ENCODE results near the gene IMPDH1. TPM values are rescaled to one million over a fixed set of nuclear protein-coding genes. Genes with fewer than 3 reads are reported as not detected.

The IMPDH1 gene
- total RNA-seq, 2 donors from 2014 or later, result 48.1 to 59.7 TPM

- Histone ChIP-seq H3K27ac (no peak overlapping the region), H3K9me3 (no peaks in the 10 kb centered on the region), H3K27me3 (replicated peaks; ENCODE audit: insufficient read depth) (no peaks in the 10 kb centered on the region), H3K4me3 (no peak overlapping the region), H3K36me3 (peaks cover 58% of the 10 kb centered on the region), H3K4me1 (ENCODE audit: control insufficient read depth in 1 of 2, low read depth in 2 of 2) (no peaks in the 10 kb centered on the region)
- no peak for TF ChIP-seq CTCF (IDR thresholded peaks at IDR 0.05)
- DNase-seq (ENCODE audit: low spot score) (no peak), ATAC-seq (ENCODE audit: insufficient number of reproducible peaks, low FRiP score, low read depth) (no peak)
Measured at GRCh38 chr7:128395748-128396147, 14.0 kb downstream of the IMPDH1 start.

DNA sequence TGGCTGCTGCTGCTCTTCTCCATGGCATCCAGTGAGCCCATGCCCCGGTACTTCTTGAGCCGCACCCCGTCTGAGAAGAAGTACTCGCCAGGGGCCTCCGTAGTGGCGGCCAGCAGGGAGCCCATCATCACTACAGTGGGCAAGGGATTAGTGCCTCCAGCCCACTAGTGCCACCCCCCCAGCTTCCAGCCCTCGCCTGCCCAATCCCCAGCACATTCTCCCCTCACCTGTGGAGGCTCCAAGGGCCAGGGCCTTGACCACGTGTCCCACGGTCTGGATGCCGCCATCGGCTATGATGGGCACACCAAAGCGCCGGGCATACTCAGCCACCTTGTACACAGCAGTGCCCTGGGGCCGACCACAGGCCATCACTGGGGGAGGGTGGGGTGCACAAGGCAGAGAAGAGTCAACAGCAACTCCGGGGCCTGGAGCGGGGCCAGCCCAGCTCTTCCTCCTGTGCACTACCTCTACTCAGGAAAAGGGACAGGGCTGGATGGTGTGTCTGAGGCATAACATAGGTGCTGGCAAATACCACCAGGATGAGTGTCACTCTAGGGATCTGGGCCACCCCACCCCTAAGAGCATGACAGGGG lies 14.8 kb downstream of the IMPDH1 start:
- H3K27ac ChIP-seq, result no peak overlapping the region
- ATAC-seq (ENCODE audit: insufficient number of reproducible peaks, low FRiP score, low read depth) (no peak), DNase-seq (ENCODE audit: low spot score) (no peak)
- H3K27me3 ChIP-seq (replicated peaks; ENCODE audit: insufficient read depth), result no peaks in the 10 kb centered on the region
- H3K9me3 ChIP-seq, result no peaks in the 10 kb centered on the region
- no peaks in the 10 kb centered on the region for H3K4me1 ChIP-seq (ENCODE audit: control insufficient read depth in 1 of 2, low read depth in 2 of 2)
- no peak for TF ChIP-seq CTCF (IDR thresholded peaks at IDR 0.05)
- peaks cover 51% of the 10 kb centered on the region for H3K36me3 ChIP-seq
- H3K4me3 ChIP-seq, result no peak overlapping the region

DNA sequence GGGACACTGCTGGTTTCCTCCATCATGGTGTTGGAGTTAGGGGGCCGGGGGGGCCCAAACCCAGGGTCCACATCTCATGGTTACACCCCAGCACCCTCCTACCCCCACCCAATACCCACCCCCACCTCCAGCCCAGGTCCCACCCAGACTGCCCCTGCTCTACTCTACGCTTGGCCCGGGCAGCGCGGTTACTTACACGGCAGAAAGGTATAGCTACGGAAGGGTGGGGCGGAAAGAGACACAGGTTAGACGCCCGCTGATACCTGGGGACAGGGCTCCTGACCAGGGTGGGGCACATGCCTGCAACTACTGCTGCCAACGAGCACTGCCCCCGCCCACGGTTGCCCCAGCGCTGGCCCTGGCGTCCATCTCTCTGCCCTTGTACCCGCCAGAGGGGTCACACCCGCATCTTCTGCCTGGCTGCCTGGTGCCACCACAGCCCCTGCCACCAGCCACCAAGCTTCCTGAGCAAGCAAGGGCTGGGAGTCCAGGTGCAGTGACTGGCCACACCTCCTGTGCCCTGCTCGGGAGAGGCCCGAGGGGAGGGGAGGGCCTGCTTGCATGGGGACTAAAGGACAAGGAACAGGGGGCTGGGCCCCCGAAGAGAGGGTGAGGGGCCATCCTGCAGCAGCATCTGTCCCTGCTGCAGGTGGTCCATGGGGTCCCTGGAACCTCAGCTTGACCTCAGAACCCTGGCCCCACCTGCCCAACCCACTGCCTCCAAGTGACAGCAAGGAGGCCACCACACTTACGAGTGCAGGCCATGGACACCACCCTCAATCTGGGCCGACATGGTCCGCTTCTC lies 16.1 kb downstream of the IMPDH1 start:
- no peaks in the 10 kb centered on the region for H3K4me1 ChIP-seq (ENCODE audit: control insufficient read depth in 1 of 2, low read depth in 2 of 2)
- no peak for TF ChIP-seq CTCF (IDR thresholded peaks at IDR 0.05)
- DNase-seq (ENCODE audit: low spot score), result no peak
- no peak for ATAC-seq (ENCODE audit: insufficient number of reproducible peaks, low FRiP score, low read depth)
- peaks cover 44% of the 10 kb centered on the region for H3K36me3 ChIP-seq
- no peaks in the 10 kb centered on the region for H3K9me3 ChIP-seq
- H3K27ac ChIP-seq, result no peak overlapping the region
- H3K4me3 ChIP-seq, result no peak overlapping the region
- no peaks in the 10 kb centered on the region for H3K27me3 ChIP-seq (replicated peaks; ENCODE audit: insufficient read depth)

DNA sequence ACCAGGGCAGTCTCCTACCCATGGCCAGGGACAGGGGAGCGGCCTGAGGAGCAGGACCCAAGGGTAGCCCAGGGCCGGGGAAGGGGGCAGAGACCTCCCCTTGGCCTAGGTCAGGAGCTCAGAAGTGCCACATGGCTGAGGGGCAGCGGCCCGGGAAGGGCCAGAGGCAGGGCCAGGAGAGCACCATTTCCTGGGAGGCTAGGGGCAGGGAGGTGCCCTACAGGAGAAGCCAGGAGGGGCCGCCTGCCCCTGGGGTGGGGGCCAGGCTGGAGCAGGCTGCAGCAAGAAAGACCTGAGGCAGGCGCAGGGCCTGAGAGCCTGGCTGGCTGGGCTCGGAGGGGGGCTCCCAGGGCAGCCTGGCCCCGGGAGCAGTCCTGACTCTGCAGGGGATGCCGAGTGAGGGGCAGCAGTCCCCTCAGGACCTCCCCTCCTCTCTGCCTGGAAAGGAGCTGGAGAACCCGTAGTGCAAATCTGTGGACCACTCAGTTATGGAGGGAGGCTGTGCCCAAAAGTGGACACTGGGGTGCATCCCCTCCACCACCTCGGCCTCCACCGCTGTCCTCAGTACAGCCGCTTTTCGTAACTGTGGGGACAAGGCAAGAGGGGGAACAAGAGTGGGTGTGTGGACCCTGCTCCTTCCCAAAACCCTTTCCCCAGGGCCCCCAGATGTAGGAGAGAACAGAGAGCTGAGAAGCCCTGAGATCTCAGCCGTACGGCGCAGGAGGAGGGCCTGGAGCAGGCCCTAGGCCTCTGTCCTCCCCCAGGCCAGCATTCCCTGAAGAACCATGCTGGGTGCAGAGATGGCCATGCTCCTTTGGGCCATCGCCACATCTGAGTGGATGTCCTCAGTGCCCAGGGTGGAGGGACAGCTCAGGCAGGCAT lies 17.1 kb downstream of the IMPDH1 start:
- Histone ChIP-seq H3K4me3 (no peak overlapping the region), H3K9me3 (no peaks in the 10 kb centered on the region), H3K27me3 (replicated peaks; ENCODE audit: insufficient read depth) (no peaks in the 10 kb centered on the region), H3K36me3 (peaks cover 36% of the 10 kb centered on the region), H3K27ac (no peak overlapping the region), H3K4me1 (ENCODE audit: control insufficient read depth in 1 of 2, low read depth in 2 of 2) (peaks cover 0 to 4% of the 10 kb centered on the region in 2 donors)
- ATAC-seq (ENCODE audit: insufficient number of reproducible peaks, low FRiP score, low read depth) (no peak), DNase-seq (ENCODE audit: low spot score) (no peak)
- no peak for TF ChIP-seq CTCF (IDR thresholded peaks at IDR 0.05)

GRCh38 chr7:128391805-128392204 lies 18.0 kb downstream of the IMPDH1 start:
- no peak overlapping the region for H3K27ac ChIP-seq
- peaks cover 31% of the 10 kb centered on the region for H3K36me3 ChIP-seq
- no peak for ATAC-seq (ENCODE audit: insufficient number of reproducible peaks, low FRiP score, low read depth)

More at GRCh38 chr7:128391805-128392204, 18.0 kb downstream of the IMPDH1 start:
- Histone ChIP-seq H3K9me3 (no peaks in the 10 kb centered on the region), H3K4me1 (ENCODE audit: control insufficient read depth in 1 of 2, low read depth in 2 of 2) (peaks cover 0 to 8% of the 10 kb centered on the region in 2 donors), H3K4me3 (no peak overlapping the region), H3K27me3 (replicated peaks; ENCODE audit: insufficient read depth) (no peaks in the 10 kb centered on the region)
- DNase-seq (ENCODE audit: low spot score), result no peak
- TF ChIP-seq CTCF (IDR thresholded peaks at IDR 0.05), result no peak

Measured in thoracic aorta (tissue), 2 donors.